Measurements from ENCODE around the gene RASAL3.

- TF ChIP-seq POLR2A (IDR thresholded peaks at IDR 0.05) (no peak), EP300 (IDR thresholded peaks at IDR 0.05; ENCODE audit: low read depth) (no peak)
These were observed 25.1 kb downstream of the RASAL3 start for GRCh38 chr19:15439078-15439799.
